HG03045 (cell line): ENCODE measurements around the gene MAGED2.
"Not testable (repeated sequence)": the region's sequence is repeated elsewhere in the genome, so short reads cannot be mapped to it uniquely, and the experiment has no call there.

Experiments
- ATAC-seq: cut with Tn5 transposase; IDR thresholded peaks from one replicate; pipeline ENCODE4 v1.9.1; 2021; ENCODE audit warnings: mild to moderate bottlenecking, moderate library complexity; ENCODE audit not compliant: unreplicated experiment

Gene MAGED2

DNA sequence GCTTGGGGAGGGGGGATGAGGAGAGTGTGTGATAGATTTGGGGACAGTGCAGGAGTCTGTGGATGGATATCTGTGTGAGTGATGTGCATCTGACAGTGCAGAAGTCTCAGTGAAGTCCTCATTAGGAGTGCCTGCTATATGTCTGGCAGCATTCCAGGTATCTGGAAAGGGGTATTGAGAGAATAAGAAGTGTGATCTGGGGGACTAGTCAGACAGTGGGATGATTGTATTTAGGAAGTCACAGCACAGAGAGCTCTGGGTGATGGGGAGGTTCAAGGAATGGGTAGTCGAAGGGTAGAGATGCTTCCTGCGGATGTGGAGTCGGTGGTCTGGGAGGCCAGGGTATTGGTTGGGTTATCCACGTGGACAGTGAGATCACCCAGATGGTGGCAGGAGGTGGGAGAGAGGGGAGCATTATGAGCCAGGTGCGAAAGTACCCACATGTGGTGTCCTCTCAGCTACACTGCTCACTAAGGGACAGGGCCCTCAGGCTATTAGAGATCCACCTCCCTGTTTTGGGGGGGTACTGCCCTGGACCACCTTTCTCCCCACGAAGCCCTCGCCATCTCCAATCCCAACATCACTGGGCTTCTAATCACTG is 9.8 kb downstream of the MAGED2 start:
- ATAC-seq = no peak

DNA sequence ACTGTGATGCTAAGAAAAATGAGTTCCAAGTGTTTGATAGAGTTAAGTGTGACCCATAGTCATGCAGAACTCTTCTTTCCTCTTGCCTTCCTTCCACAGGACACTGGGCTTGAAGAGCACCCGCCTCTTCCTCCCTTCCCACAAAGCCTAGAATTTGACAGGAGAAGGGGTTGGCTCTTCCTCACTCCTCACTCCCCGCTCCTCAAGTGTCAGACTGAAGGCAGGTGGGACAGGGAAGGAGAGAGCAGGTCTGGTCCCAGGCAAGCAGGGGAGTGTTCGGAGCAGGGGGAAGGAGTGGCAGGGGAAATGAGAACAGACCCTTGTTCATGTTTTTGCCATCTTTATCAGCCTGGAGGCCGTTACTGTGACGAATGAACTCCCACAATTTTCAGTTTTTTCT is 10.7 kb downstream of the MAGED2 start:
- ATAC-seq = no peak

DNA sequence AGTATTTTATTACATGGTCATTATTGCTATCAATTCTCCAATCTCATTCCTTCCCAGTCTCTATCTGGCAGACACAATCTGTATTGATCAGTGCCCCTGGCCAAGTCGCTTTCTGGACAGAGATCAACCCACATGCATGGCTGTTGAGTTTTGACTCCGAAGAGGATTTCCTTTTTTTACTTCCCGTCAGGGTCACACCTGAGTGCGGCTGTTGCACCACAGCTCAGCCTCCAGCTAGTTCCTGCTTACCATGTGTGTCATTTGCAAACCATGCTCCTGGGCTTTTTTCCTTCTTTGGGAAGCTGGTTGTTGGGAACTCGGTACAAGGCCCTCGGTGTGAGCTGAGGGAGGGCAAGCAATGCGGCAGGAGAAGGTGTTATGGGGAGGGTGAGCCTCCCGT is 11.7 kb downstream of the MAGED2 start:
- no peak for ATAC-seq

DNA sequence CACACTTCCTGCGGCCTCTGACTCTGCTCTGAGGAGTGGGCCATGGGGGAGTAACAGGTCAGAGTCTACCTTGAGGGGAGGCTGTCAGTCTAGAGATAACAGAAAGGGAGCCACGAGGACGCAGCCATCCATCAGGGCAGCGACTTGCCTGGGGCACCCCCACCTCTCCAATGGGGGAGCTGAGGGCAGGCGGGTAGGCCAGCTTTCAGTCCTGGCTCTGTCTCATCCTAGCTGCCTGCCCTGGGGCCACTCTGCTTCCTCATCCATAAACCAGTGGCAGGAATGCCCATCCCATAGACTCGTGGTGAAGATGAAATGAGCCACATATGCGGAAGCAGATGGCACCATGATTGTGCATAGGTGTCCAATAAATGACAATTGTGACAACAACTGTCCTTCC is 13.2 kb downstream of the MAGED2 start:
- no peak for ATAC-seq

DNA sequence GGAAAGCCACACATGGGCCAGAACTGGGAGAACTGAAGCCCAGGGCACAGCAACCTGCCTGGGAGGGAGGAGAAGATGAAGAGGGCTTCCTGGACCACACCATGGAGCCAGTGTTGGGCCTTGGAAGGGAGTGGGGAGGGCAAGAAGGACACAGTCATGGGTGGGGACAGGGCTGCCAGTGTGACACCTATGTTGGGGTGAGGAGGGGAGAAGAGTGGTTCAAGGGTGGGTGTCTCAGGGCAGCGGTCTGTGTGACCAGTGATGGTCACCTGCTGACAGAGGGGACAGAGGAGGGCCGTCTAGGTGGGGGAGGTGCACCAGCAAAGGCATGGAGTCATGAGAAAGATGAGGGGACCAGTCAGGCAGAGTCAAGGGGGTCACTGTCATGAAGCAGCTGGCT is 13.8 kb downstream of the MAGED2 start:
- ATAC-seq = no peak

DNA sequence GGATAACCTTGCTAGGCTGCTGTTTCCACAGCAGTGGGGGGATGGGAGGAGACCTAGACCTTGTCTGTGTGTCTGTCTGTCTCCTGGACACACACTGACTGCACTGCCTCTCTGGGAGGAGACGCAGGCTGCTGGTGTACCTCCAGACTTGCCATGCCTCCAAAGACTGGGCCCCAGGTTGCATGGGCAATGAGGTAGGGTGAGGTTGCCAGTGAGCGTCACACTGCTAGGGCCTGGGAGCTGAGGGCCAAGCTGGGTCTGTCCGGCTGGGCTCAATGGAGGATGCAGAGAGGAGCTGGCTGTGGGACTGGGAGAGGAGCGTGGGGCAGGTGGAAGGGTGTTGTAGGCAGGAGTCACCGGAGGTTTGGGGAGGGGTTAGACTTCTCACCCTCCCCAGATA is 16.6 kb downstream of the MAGED2 start:
- no peak for ATAC-seq

DNA sequence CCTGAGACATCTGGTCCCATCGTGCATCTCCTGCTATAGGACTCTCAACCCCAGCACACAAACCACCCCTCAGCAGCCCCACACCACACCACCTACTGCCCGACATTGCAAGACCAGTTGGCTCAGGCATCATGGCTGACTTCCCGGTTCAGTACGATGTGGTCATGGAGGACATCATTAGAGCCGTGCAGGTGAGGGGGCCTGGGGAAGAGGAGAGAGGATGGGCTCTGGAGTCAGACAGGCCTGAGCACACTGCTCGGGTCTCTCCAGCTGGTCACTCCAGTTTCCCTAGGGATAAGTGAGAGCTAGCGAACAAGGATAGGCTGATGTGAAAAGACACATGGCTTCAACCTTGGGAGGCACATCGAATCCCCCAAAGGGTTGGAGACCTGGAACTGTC is 17.2 kb downstream of the MAGED2 start:
- no peak for ATAC-seq

DNA sequence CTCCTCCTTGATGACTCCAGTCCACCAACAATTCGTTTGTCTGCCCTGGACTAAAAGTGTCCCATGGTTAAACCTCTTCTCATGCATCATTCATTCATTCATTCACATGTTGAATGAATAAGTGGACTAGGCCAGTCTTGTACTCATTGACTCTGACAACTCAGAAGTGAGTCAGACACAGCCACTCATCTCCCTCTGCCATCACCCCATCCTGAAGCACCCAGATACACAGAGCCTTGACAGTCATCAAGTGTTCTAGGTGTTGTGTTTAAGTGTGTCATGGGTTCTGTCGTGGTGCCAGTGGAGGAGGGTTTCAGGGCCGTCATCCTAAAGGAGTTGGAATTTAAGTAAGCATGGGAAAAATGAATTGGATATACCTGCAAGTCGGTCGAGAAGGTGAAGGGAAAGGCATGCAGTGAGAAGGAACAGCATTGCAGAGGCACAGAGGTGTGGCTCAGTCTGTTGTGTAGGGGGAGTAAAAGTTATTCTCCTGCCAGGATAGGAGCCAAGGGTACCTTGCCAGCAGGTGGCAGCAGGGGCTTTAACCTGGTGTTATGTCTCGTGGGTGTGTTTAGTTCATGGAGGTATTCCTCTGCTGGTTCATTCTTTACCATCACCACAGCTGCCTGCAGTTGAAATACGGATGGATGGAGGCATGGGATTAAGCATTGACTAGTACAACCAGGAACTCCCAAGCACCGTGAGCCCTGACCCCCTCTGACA is 18.3 kb downstream of the MAGED2 start:
- no peak for ATAC-seq

DNA sequence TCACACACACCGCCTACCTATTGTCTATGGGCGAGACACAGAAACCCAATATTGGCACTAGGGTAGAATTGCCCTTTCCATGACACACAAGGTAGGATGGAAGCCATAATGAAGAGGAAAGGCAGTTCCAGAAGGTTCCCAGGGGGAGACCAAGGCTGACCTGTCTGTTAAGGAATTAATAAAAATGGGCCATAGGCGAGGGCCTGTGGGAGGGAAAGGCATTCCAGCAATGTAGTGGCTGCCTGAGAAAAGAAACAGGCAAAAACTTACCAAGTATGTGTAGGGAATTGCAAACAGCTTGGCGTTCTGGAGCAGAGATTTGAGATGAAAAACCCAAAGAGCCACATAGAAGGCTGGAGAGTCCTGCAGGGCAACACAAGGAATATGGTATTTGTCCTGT is 19.1 kb downstream of the MAGED2 start:
- no peak for ATAC-seq

DNA sequence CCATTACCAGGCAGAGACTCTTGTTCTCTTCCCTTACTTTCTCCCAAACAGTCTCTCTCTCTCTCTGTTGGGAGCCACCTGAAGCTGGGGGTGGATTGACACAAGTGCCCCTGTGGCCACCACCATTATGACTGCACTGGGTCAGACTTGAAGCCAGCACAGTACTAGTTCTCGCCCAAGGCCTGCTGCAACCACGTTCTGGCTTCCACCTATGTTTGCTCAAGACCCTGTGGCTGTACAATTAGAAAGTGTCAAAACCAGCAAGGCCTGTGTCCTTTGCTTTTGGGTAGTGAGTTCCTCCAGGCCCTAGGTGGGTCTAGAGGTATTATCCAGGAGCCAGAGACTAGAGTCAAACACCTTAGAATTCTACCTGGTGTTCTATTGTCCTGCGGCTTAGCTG is 31.0 kb downstream of the MAGED2 start:
- ATAC-seq = no peak

DNA sequence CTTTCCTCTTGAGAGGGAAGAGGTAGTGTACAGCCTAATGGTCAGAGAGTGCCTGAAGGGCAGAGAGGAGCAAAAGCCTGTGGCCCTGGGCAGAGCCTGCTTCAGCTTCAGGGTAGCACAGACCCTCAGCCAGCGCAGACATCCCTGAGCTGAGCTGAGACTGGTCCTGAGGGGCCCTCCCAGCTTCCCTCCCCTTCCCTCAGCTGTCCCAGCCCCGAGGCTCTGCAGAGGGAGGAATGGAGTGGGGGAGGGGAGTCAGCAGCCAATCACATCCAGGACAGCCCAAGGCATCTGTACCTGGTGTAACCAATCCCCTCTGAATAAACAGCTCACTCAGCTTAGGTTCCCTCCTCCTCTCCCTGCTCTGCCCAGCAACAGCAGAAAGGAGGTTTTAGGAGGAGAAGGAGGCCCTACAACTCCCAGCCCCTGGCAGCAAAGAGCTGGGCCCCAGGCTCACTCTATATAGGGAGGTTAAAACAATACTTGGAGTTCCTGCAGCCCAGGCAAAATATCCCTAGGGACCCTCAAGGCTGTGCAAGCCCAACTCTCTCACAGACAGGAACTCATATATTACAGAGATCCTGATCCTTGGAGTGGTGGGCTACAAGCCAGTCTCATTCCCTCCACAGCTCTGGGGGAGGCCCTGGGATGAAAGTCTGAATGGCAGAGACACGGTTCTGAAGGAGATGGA is 33.8 kb downstream of the MAGED2 start:
- not testable (repeated sequence) for ATAC-seq

DNA sequence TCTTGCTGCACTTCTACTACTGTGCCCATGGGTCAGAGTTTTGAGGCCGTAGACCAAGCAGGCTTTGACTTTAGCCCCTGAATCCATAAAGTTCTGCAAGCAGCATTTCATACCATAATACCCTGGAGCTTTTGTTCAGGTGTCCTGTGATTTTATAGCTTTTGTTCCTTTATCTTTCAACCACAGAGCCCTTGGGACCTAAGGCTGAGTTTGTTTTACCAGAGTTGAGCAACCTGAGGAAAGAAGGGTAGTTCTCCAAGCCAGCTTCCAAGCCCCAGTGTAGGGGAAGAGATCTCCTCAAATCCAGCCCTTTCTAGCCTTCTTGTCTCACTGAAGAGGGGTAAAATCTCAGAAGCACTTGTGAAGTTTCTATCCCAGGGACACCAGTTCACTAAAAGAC is 35.1 kb downstream of the MAGED2 start:
- no peak for ATAC-seq

DNA sequence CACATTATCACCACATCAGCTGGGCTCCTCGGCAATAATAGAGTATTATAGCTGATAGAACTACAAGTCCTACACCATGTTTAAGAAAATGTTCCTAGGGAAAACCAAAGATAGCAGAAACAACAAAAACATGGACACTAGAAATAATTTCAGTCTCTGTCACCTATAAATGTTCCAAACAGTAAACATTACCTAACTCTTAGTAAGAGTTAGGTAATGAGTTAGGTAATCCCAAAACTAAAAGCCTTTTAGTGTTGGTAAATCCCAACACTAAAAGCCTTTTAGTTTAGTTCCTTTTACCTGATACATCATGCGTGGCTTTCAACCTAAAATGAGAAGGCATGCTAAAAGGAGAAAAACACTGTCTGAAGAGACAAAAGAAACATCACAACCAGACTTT is 35.5 kb downstream of the MAGED2 start:
- ATAC-seq = no peak

DNA sequence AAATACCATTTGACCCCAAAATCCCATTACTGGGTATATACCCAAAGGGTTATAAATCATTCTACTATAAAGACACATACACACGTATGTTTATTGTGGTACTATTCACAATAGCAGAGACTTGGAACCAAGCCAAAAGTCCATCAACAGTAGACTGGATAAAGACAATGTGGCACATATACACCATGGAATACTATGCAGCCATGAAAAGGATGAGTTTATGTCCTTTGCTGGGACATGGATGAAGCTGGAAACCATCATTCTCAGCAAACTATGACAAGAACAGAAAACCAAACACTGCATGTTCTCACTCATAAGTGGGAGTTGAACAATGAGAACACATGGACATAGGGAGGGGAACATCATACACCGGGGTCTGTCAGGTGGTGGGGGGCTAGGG is 40.2 kb downstream of the MAGED2 start:
- not testable (repeated sequence) for ATAC-seq

DNA sequence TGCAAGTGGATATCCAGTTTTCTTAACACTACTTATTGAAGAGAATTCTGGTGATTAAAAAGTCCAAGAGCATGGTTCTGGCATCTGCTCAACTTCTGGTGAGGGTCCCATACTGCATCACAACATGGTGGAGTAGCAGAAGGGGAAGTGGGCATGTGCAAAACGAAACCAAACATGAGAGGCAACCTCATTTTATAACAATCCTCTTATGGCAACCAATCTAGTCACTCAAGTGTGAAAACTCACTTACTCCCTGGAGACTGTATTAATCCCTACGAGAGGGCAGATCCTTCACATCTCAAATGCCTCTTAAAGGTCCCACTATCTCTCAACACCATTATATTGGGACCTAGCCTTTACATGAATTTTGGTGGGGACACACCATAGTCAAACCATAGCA is 57.7 kb downstream of the MAGED2 start:
- no peak for ATAC-seq
